Tongue (tissue), 2 donors: ENCODE results near the gene FHIT. TPM values are rescaled to one million over a fixed set of nuclear protein-coding genes. Genes with fewer than 3 reads are reported as not detected.
"Not testable (repeated sequence)": the region's sequence is repeated elsewhere in the genome, so short reads cannot be mapped to it uniquely, and the experiment has no call there.

Experiments used
- DNase-seq: peaks from one replicate; pipeline ENCODE4 v3.0.0-alpha.2; 2015
- total RNA-seq: library from RNA; depleted of rRNA; stranded (reverse); fragments of >200 nt; gene quantifications from one replicate; pipeline ENCODE4 v1.2.3, GENCODE V29; 2014

Gene FHIT
- total RNA-seq, 1 donor from 2014 or later = 7.4 TPM

DNA sequence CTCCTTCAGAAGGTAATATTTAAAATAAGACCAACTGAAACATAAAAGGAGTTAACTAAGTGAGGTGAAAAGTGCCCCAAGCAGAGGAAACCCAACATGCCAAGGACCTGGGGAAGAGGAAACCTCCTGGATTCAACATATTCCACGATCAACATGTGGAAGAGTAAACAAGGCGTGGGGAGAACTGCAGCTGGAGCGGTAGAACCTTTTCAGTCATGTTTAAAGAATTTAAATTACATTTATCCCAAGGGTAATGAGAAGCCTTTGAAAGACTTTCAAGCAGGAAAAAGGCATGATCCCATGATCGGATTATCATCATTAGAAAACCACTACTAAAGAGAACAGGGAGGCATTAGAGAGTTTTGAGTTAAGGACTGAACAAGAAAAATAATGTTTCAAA lies 330.7 kb downstream of the FHIT start:
- DNase-seq = no peak

DNA sequence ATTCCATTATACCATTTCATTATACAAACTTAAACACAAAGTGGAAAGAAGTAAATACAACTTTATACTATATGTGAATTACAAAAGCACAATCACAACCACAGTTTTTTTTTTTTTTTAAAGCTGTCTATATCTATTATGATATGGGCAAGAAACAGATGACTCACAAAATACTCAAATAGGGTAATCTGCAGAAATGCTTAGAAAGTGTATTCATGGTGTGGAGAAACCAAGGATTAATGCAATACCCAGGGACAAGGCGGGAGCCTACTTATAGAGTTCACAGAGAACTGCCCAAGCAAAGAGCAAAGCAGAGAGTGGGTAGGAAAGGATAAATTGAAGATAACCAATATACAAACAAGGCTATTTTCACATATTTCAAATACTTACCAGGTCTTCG lies 332.0 kb downstream of the FHIT start:
- no peak for DNase-seq

DNA sequence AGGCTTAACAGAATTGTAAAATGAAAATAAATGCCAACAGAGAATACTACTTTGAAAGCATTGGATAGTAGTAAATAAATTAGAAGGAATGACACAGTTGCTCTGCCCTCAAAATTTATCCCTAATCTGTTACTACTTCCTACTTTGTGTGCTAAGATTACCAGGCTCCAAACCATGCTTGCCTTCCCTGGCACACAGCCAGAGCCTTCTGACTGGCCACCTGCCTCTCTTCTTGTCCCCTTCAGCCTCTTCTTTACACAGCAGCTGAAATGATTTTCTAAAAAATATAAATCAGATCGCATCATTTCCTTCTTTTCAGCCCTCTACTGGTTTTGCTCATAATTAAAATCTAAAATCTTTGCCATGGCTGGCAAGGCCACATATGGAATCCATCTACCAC lies 334.1 kb downstream of the FHIT start:
- peak; percentile 81 for DNase-seq

DNA sequence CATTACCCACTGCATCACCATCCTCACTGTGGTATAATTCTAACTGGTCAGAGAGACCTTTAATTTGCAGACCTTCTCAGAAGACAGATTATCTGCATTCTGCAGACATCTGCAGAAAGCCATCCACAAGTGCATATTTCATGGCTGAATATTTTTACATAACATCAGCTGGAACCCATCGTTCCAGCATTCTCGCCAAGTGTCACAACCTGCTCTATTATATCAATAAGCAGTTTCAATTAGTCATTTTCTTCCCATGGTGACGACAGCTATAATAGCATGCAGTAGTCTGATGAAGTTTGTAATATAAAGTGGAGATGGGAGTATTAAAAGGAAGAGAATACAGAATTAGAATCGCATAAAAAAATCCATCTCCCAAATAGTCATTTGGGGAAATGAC lies 334.7 kb downstream of the FHIT start:
- DNase-seq = peak; percentile 36

DNA sequence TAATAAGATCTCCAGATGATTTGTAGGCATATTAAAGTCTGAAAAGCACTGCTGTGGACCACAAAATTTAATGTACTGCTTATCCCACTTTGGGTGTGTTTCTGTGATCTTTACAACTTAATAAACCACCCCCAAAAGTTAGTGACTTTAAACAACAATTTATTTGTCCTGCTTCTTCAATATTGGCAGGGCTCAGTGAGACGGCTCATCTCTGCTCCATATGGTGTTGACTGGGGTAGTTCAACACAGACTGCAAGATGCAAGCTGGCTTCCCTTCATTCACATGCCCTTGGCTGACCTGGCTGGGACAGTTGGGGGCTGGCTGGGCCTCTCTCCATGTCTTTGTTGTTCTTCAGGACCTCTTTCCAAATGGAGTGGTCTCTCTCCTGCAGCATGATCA lies 337.8 kb downstream of the FHIT start:
- no peak for DNase-seq

DNA sequence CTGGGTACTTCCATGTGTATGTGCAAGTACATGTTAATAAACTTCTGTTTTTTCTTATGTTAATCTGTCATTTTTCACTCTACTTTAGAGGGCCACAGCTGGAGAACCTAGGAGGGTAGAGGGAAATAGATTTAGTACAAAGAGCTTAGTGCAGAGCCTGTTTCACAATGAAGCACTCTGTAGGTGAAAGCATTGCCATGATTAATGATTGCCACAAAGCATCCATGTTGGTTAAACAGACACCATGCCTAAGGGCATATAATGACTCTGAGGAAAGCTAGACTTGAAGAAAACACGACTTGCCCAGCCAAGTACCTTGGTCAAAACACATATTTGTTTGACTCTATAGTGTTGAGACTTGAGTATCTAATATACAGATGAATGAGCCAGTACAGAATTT lies 338.4 kb downstream of the FHIT start:
- DNase-seq = no peak

DNA sequence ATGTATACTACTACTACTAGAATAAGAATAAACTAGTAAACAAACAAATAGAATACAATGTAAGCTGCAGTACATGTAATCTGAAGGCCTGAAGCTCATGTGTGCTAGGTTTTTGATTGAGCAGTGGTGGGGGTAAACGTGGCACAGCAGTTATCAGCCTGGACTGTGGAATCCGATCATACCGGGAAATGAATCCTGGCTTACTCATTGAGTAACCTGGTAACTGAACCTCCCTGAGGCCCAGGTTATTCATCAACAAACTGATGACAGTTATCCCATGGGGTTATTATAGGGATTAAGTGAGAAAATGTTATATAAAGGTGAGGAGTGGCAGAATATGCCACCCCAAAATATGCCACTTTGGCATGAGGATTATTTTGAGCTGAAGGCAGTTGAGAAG lies 339.1 kb downstream of the FHIT start:
- no peak for DNase-seq

DNA sequence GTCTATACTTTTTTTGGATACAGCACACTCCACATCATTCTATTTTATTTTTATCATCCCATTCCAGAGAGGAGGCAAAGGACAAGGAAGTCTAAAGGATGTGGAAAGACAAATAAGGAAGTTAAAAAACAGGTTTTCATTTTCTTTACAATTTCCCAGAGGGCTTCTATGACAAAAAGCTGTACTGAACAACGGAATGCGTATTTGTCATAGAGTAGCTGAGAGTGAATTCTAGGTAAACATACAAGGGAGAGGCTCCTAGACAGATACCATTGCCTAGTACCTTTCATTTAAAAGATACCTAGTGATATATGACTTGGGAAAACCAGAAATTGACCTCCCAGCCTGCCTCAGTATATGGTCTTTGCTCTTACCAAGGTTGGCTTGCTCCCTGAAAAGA lies 341.7 kb downstream of the FHIT start:
- no peak for DNase-seq

DNA sequence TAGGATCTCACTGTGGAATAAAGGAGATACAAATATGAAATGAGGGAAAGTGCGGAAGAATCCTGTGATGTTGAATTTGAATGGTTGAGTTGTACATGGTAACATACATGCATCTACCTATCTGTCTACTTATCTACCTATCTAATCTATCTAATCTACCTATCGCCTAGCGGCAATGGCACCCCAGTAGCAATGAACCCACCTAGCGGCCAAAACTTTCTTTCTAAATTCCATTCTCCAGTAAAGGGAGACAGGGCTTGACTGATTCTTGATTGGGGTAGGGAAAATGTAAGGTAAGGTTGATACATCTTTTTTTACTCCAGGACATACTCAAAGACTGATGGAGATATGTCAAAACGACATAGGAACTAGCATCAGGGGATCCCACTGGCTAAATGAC lies 345.0 kb downstream of the FHIT start:
- no peak for DNase-seq

DNA sequence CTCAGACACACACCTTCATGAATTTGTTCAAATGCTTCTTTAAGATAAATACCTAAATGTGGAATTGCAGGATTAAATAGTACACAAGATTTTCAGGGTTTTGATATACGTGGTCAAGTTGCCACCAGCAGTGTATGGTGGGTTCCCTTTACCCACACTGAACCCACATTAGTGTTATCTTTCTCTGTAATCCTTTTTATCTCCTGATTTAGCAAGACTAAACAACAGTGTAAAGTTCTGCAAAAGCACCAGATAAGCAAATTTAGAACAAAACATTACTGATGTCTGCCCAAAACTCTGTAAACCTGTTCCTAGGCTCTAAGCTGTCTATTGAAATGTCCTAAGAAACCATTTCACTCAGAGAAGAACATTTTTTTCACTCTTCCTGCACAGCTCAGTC lies 352.9 kb downstream of the FHIT start:
- no peak for DNase-seq

DNA sequence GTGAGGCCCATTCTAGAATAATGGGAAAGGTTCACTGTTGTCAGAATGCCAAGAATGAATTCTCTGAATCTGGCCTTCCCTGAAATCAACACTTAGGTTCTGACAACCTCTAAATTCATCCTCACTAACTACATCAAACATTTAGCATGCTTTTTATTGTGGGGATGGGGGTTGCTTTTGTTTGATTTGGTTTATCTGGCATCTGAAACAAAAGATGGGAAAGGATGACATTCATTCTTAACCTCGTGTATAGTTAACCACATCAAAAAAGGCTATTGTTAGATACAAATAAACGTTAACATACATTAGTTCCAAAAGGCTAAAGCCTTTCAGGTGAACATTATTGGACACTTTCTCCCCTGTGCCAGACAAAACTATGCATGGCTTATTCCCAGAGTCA lies 357.3 kb downstream of the FHIT start:
- DNase-seq = no peak

DNA sequence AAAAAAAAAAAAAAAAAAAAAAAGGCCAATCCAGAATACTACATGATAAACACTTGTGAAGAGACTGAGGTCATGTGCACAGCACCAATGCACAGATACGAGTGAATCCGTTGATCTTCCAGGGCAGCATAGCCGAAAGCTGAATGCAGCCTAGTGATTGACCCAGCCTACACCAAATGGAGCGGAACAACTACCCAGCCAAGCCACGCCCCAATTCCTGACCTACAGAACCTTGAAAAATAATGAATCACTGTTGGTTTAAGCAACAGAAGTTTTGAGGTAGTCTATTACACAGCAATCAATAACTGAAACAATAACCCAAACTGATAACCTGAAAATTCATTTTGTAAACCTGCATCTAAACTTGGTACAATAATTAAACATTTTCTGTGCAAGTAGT lies 361.0 kb downstream of the FHIT start:
- no peak for DNase-seq

DNA sequence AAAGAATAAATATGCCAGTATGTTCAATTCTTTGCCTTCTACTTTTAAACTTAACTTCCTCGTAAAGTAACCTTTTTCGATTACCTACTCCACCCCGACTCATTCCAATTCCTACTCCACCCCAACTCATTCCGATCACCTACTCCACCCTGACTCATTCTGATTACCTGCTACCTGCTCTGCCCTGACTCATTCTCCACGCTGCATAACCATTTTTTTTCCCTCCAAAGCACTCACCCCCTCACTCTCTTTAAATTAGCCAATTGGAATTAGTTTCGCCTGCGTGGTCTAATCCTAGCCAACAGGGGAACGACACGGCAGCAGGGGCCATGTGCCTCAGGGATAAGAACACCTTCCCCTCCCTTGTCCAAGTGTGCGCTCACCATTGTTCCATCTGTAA lies 362.3 kb downstream of the FHIT start:
- not testable (repeated sequence) for DNase-seq

DNA sequence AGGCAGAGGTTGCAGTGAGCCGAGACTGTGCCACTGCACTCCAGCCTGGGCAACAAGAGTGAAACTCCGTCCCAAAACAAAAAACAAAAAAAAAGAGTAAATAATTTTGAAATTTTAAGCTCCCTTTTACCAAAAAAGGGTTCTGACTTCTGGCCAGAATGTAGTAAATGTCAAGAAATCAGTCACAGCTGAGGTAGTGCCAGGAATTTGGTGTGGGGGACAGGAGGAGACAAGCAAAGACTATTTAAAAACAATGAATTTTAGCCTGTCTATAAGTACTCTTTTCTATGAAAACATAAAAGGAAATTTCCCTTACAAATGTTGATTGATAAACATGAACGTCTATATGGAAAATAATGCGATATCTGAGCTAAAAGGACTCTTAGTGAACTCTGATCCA lies 363.7 kb downstream of the FHIT start:
- no peak for DNase-seq

DNA sequence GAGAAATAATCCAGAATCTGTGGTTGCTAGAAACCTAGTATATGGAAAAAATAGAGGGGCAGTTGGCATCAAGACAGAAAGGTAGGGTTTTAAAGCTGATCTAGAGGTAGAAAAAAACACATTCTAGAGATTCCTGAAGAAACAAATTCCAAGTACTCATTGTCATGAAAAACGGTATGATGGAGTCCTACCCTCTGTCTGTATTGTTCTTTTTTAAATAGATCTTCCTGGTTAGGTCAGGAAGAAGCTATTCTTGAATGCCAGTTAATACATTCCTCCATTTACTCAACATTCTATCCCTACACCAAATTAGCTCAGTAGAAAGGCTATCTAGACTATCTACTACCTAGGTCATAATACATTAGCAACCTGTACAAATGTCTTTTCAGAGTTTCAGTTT lies 364.7 kb downstream of the FHIT start:
- no peak for DNase-seq

DNA sequence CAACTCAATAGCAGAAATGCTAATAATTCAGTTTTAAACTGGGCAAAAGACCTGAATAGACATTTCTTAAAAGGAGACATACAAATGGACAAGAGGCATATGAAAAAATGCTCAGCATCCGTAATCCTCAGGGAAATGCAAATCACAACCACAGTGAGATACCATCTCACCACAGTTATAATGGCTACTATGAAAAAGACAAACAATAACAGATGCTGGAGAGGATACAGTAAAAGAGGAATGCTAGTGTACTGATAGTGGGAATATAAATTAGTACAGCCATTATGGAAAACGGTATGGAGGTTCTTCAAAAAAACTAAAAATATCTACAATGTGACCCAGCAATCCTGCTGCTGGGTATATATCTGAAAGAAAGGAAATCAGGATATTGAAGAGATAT lies 367.2 kb downstream of the FHIT start:
- no peak for DNase-seq

DNA sequence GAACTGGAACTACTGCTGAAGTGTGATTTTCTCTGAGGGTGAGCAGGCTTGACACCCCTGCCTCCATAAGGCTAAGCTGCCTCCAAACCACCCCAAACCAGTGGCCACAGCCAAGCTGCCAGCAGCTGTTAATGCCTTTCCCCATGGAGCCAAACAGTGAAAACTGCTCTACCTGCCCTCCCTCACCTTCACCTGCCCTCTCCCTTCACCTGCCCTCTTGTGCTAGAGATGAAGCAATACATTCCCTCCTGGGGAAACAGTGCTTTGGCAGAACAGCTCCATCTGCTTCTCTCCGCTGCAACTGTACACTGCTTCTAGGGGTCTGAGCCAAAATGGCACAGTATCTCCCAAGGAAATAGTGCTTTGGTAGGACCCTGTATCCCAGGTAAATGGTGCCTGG lies 374.1 kb downstream of the FHIT start:
- no peak for DNase-seq

DNA sequence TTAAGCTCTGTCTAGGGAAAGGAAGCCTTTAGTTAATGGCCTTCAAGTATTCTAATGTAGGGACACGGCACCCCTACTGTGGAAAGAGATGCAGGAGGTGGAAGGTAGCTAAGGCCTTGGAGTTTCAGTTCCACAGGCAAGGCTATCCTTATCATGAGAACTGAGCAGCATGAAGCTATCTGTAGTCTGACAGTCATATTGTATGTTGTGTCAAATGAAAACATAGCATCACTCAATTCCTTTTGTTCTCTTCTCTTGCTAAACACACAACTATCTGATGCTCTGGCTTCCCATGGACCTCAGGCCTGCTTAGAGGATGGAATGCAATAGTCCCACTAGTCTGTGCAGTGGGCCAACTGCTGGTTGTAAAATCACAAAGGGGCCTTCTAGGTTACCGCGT lies 380.9 kb downstream of the FHIT start:
- DNase-seq = no peak

DNA sequence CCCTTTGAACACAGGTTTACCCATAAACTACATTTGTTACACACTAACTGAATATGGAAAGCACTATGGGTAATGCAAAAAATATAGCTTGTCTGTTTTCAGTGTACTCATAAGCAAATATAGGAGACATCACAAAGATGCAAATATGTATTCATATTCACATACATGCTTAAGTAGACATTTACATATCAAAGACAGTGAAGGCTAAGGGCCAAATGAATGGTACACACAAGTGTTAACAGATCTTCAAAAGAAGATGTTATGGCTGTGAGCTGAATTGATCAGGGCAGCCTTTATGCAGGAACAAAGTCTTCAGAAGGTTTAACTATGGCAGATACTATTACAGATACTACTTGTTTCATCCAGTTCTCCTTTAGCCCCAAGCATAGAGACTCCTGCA lies 384.1 kb downstream of the FHIT start:
- DNase-seq = no peak

DNA sequence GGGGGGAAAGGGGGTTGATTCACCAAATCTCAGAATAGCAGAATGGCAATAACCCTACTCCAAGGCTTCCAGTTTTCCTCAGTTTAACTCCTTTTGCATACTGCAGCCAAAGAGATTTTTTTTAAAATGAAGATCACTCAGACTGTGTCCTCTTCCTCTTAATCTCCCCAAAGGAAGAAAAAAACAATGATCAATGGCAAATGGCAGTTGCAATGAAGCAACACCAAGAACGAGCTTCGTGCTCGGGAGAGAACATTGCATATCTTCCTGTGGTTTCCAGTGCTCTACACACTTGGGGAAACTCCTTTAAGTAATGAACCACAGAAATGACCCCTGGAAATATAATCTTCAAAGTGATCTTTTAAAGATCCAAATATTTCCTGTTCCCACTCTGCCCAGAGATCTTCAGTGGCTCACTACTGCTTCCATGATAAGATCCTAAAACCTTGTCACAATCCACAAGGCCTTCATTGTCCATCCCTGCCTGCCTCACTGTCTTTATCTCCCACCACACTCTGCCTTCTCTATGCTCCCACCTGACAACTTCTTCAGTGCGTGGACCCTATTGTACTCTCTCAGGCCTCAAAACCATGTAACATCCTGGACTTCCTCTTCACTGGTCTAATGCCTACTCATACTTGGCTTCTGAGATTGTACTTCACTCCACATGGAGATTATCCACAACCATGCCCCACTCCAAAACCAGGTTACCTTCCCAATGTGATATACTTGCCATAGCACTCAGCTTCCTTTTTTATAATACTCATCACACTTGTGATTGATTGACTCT lies 394.8 kb downstream of the FHIT start:
- DNase-seq = no peak

DNA sequence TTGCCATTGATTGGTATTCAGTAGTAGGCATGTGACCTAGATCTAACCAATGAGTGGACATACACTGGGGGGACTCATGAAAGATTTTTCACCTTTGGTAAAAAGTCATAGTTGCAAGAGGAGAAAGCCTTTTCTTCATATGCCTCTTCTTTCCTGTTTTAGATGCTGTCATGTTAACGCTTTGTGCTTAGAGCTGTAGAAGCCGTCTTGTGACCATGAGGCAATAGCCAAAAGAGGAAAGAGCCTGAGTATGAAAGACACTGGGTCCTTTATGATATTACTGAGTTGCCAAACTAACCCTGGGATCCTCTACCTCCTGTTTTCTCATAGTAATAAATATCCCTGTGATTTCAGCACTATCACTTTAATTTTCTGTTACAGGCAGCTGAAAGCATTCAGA lies 396.0 kb downstream of the FHIT start:
- no peak for DNase-seq

DNA sequence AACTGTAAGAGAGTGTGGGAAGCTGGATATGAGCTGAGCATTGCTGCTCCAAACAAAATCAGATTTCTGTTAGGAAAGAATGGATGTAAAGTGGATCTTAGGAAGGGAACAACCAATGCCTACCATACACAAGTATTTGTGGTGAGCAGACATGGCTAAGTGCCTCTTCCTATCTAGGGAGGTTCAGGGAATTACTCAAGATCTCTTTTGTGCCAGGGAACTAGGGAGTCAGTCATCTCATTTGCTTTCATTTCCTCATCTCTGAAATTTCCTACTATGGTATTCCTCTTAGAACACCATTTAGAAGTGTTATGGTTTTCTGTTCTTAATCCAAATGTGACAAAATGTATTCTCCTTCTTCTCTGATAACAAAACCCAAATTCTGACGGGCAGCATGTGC lies 396.5 kb downstream of the FHIT start:
- DNase-seq = no peak

DNA sequence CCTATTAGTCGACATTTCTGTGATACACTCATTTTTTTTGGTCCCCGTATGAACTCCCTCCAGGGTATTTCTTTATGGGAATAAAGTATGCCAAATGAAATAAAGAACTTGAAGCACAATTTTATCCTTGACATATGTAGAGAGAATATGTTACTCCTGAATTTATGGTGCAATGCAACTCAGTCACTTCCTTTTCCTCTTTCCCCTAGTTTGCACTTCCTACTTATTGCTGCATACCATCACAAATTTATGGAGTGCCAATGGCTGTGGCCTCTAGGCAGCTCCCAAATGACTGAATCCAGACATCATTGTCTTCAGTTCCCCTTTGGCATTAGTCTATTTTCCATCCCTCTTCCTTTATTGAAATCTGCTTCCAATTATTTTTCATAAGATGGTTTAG lies 403.5 kb downstream of the FHIT start:
- DNase-seq = no peak

DNA sequence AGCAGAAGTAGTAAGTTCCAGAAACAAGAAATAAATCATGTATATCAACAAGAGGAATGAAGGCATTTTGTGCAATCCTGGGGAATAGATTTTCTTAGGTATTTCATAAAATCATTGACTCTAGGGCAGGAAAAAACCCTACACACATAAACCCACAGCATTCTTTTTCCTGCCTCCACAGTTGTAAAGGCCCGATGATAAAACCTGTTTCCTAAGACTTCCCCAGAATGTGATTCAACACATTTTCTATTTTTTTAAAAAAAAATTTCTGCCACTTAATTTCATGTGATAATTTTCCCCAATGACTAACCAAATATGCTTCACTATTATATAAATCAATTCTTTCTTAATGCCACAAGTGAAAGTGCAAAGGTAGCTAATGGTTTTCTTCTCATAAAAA lies 407.0 kb downstream of the FHIT start:
- DNase-seq = no peak

DNA sequence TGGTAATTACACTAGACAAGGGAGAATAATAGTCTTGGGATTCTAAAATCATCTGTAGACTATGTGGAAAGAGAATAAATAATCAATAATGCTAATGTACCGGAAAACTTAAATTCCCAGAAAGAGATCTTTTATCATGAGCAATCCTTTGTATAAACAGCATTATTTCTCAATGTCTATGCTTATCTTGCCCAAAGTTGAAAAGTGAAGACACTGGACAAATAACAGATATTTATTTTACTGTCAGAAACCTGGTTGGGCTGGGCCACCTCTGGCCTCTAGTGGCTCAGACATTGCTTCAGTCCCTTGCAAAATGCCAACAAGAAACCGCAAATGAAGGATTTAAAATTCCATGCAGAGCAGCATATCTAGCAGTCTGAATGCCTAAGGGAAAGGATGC lies 409.9 kb downstream of the FHIT start:
- no peak for DNase-seq
